BLaER1 treated with 17β-estradiol and CSF1 and Interleukin-3, amounts not matched to agents 10 nM and 100 nM (cell line): ENCODE data around the gene TRAPPC2L.

ENCODE experiments used
- H3K27ac ChIP-seq, 11 experiments: shearing (Covaris generic); formaldehyde crosslinking; 2 replicates each; pipeline ENCODE4 v1.8.1; 2022
- H3K27me3 ChIP-seq, 11 experiments: shearing (Covaris generic); formaldehyde crosslinking; 2 replicates each; pipeline ENCODE4 v1.8.1; 2022
- H3K36me3 ChIP-seq, 11 experiments: shearing (Covaris generic); formaldehyde crosslinking; 2 replicates each; pipeline ENCODE4 v1.8.1; 2022
- H3K4me1 ChIP-seq, 10 experiments: shearing (Covaris generic); formaldehyde crosslinking; 2 replicates each; pipeline ENCODE4 v1.8.1; 2022
- H3K4me2 ChIP-seq, 11 experiments: shearing (Covaris generic); formaldehyde crosslinking; 2 replicates each; pipeline ENCODE4 v1.8.1; 2022
- H3K4me3 ChIP-seq, 10 experiments: shearing (Covaris generic); formaldehyde crosslinking; 2 replicates each; pipeline ENCODE4 v1.8.1; 2022
- H3K9ac ChIP-seq, 11 experiments: shearing (Covaris generic); formaldehyde crosslinking; 2 replicates each; pipeline ENCODE4 v1.8.1; 2022
- H3K9me3 ChIP-seq, 11 experiments: shearing (Covaris generic); formaldehyde crosslinking; replicated peaks in 1 of 11; 2 replicates each; pipeline ENCODE4 v1.8.1; 2022
- H4K20me1 ChIP-seq, 11 experiments: shearing (Covaris generic); formaldehyde crosslinking; 2 replicates each; pipeline ENCODE4 v1.8.1; 2022
- Cebpa-rat ChIP-seq, 11 experiments: shearing (Covaris generic); IDR thresholded peaks; 2 replicates each; pipeline ENCODE4 v1.8.1; 2022

TRAPPC2L gene

GRCh38 chr16:88830783-88831182 lies 26.1 kb upstream of the TRAPPC2L start:
- Histone ChIP-seq H3K27ac (no peak overlapping the region), H3K36me3 (peaks cover 14 to 74% (median 36%) of the 10 kb centered on the region in 11 experiments; a peak in 19 of 22 replicates)
- TF ChIP-seq Cebpa-rat (IDR thresholded peaks at IDR 0.05) = no peak

GRCh38 chr16:88831838-88832237 lies 25.1 kb upstream of the TRAPPC2L start:
- Histone ChIP-seq H3K4me3 (no peak overlapping the region), H3K36me3 (peaks cover 14 to 70% (median 36%) of the 10 kb centered on the region in 11 experiments; a peak in 19 of 22 replicates), H3K4me1 (peaks cover 0 to 44% (median 34%) of the 10 kb centered on the region in 10 experiments; a peak in 18 of 20 replicates), H3K27me3 (peaks cover 10 to 17% (median 14%) of the 10 kb centered on the region in 11 experiments; a peak in 20 of 22 replicates), H4K20me1 (peaks cover 0 to 55% (median 12%) of the 10 kb centered on the region in 11 experiments; a peak in 15 of 22 replicates), H3K27ac (no peak overlapping the region), H3K9me3 (no peaks in the 10 kb centered on the region), H3K9ac (no peak overlapping the region), H3K4me2 (no peak overlapping the region)
- TF ChIP-seq Cebpa-rat (IDR thresholded peaks at IDR 0.05) = no peak

More at GRCh38 chr16:88830783-88831182, 26.1 kb upstream of the TRAPPC2L start:
- Histone ChIP-seq H3K4me2 (no peak overlapping the region), H3K9ac (no peak overlapping the region), H4K20me1 (peaks cover 0 to 56% (median 2%) of the 10 kb centered on the region in 11 experiments; a peak in 13 of 22 replicates), H3K27me3 (peaks cover 3 to 11% (median 8%) of the 10 kb centered on the region in 11 experiments; a peak in 20 of 22 replicates), H3K9me3 (no peaks in the 10 kb centered on the region), H3K4me1 (peaks cover 0 to 34% (median 24%) of the 10 kb centered on the region in 10 experiments; a peak in 16 of 20 replicates), H3K4me3 (no peak overlapping the region)

GRCh38 chr16:88833086-88833485 lies 23.8 kb upstream of the TRAPPC2L start:
- TF ChIP-seq Cebpa-rat (IDR thresholded peaks at IDR 0.05) = no peak
- H3K9me3 ChIP-seq = no peaks in the 10 kb centered on the region
- H4K20me1 ChIP-seq = peaks cover 0 to 57% (median 20%) of the 10 kb centered on the region in 11 experiments; a peak in 16 of 22 replicates
- peak overlapping the region in 7 of 11 experiments; percentile 44 to 61 (median 56); a peak in 13 of 22 replicates for H3K4me2 ChIP-seq
- peaks cover 10 to 20% (median 15%) of the 10 kb centered on the region in 11 experiments; a peak in 20 of 22 replicates for H3K27me3 ChIP-seq
- peaks cover 11 to 57% (median 47%) of the 10 kb centered on the region in 10 experiments for H3K4me1 ChIP-seq
- H3K4me3 ChIP-seq = no peak overlapping the region
- H3K36me3 ChIP-seq = peaks cover 14 to 59% (median 25%) of the 10 kb centered on the region in 11 experiments; a peak in 19 of 22 replicates
- peak overlapping the region in 1 of 11 experiments; percentile 13; a peak in 1 of 22 replicates for H3K9ac ChIP-seq
- no peak overlapping the region; a peak in 1 of 22 replicates for H3K27ac ChIP-seq

GRCh38 chr16:88834670-88835069 lies 22.3 kb upstream of the TRAPPC2L start:
- Histone ChIP-seq H3K27ac (no peak overlapping the region), H3K9me3 (no peaks in the 10 kb centered on the region), H3K36me3 (peaks cover 8 to 60% (median 29%) of the 10 kb centered on the region in 11 experiments; a peak in 19 of 22 replicates), H3K9ac (no peak overlapping the region), H3K27me3 (peaks cover 10 to 20% (median 15%) of the 10 kb centered on the region in 11 experiments; a peak in 20 of 22 replicates), H4K20me1 (peaks cover 0 to 56% (median 20%) of the 10 kb centered on the region in 11 experiments; a peak in 15 of 22 replicates), H3K4me2 (no peak overlapping the region), H3K4me3 (no peak overlapping the region), H3K4me1 (peaks cover 27 to 73% (median 62%) of the 10 kb centered on the region in 10 experiments)
- TF ChIP-seq Cebpa-rat (IDR thresholded peaks at IDR 0.05) = no peak

- TF ChIP-seq Cebpa-rat (IDR thresholded peaks at IDR 0.05) = no peak
- Histone ChIP-seq H3K4me2 (peak overlapping the region in 8 of 11 experiments; percentile 21 to 92 (median 54); a peak in 13 of 22 replicates), H3K36me3 (peaks cover 8 to 57% (median 28%) of the 10 kb centered on the region in 11 experiments; a peak in 19 of 22 replicates), H3K27me3 (peaks cover 10 to 20% (median 15%) of the 10 kb centered on the region in 11 experiments; a peak in 20 of 22 replicates), H3K4me3 (no peak overlapping the region), H3K9ac (no peak overlapping the region), H3K4me1 (peaks cover 34 to 80% (median 70%) of the 10 kb centered on the region in 10 experiments), H3K27ac (no peak overlapping the region), H3K9me3 (no peaks in the 10 kb centered on the region), H4K20me1 (peaks cover 0 to 63% (median 27%) of the 10 kb centered on the region in 11 experiments; a peak in 15 of 22 replicates)
Measured at GRCh38 chr16:88835383-88835782, 21.5 kb upstream of the TRAPPC2L start.

- Histone ChIP-seq H3K9ac (no peak overlapping the region), H3K36me3 (peaks cover 8 to 54% (median 28%) of the 10 kb centered on the region in 11 experiments; a peak in 19 of 22 replicates), H4K20me1 (peaks cover 3 to 67% (median 30%) of the 10 kb centered on the region in 11 experiments; a peak in 16 of 22 replicates), H3K27ac (no peak overlapping the region), H3K27me3 (peaks cover 10 to 20% (median 15%) of the 10 kb centered on the region in 11 experiments; a peak in 20 of 22 replicates), H3K4me1 (peaks cover 38 to 84% (median 74%) of the 10 kb centered on the region in 10 experiments), H3K4me2 (peak overlapping the region in 8 of 11 experiments; percentile 21 to 92 (median 54); a peak in 14 of 22 replicates), H3K4me3 (no peak overlapping the region), H3K9me3 (no peaks in the 10 kb centered on the region)
- TF ChIP-seq Cebpa-rat (IDR thresholded peaks at IDR 0.05) = no peak
Measured at GRCh38 chr16:88835818-88836217, 21.1 kb upstream of the TRAPPC2L start.

GRCh38 chr16:88836791-88837190 lies 20.1 kb upstream of the TRAPPC2L start:
- TF ChIP-seq Cebpa-rat (IDR thresholded peaks at IDR 0.05) = no peak
- H3K9me3 ChIP-seq = no peaks in the 10 kb centered on the region
- peak overlapping the region in 8 of 11 experiments; percentile 31 to 78 (median 63); a peak in 11 of 22 replicates for H3K9ac ChIP-seq
- H3K27ac ChIP-seq = peak overlapping the region in 2 of 11 experiments; percentile 84 to 86; a peak in 2 of 22 replicates
- H3K4me3 ChIP-seq = no peak overlapping the region
- H3K4me2 ChIP-seq = peak overlapping the region in 10 of 11 experiments; percentile 68 to 97 (median 92); a peak in 20 of 22 replicates
- H4K20me1 ChIP-seq = peaks cover 7 to 77% (median 39%) of the 10 kb centered on the region in 11 experiments; a peak in 17 of 22 replicates
- peaks cover 10 to 20% (median 15%) of the 10 kb centered on the region in 11 experiments; a peak in 20 of 22 replicates for H3K27me3 ChIP-seq
- peaks cover 48 to 94% (median 84%) of the 10 kb centered on the region in 10 experiments for H3K4me1 ChIP-seq
- H3K36me3 ChIP-seq = peaks cover 8 to 54% (median 28%) of the 10 kb centered on the region in 11 experiments; a peak in 19 of 22 replicates

GRCh38 chr16:88837806-88838205 lies 19.1 kb upstream of the TRAPPC2L start:
- Histone ChIP-seq H3K9ac (peak overlapping the region; percentile 10 to 80 (median 54); a peak in 18 of 22 replicates), H3K4me3 (0 out of 20 replicates have a peak overlapping the region, but pooled peaks of 1 of the 10 experiments have one; percentile 10), H3K4me1 (peaks cover 51 to 94% (median 85%) of the 10 kb centered on the region in 10 experiments), H3K27me3 (peaks cover 10 to 20% (median 15%) of the 10 kb centered on the region in 11 experiments; a peak in 20 of 22 replicates), H3K27ac (peak overlapping the region in 9 of 11 experiments; percentile 10 to 88 (median 84); a peak in 16 of 22 replicates), H3K4me2 (peak overlapping the region; percentile 68 to 97 (median 92)), H3K9me3 (no peaks in the 10 kb centered on the region), H3K36me3 (peaks cover 8 to 56% (median 32%) of the 10 kb centered on the region in 11 experiments; a peak in 19 of 22 replicates), H4K20me1 (peaks cover 17 to 87% (median 49%) of the 10 kb centered on the region in 11 experiments; a peak in 18 of 22 replicates)
- TF ChIP-seq Cebpa-rat (IDR thresholded peaks at IDR 0.05) = no peak
